ENCODE results near the gene SLC46A1. TPM values are rescaled to one million over a fixed set of nuclear protein-coding genes. Genes with fewer than 3 reads are reported as not detected.

The SLC46A1 gene
- total and polyA plus RNA-seq, 2 of the 13 experiments (the other 11 are each of a cell fraction or from before 2014, with no cell fraction given) = 19.6 to 22.6 TPM

- TF ChIP-seq FOXO4 (CRISPR knock-in tag; conservative IDR thresholded peaks at IDR 0.05) (no peak), KLF15 (CRISPR knock-in tag; IDR thresholded peaks at IDR 0.05; ENCODE audit: borderline replicate concordance) (no peak), ZNF350 (CRISPR knock-in tag; IDR thresholded peaks at IDR 0.05; ENCODE audit: borderline replicate concordance, low read depth) (no peak), ZNF180 (CRISPR knock-in tag; IDR thresholded peaks at IDR 0.05; ENCODE audit: borderline replicate concordance, low read depth) (no peak), ZFP91 (CRISPR knock-in tag; IDR thresholded peaks at IDR 0.05; ENCODE audit: borderline replicate concordance) (no peak), ZNF292 (CRISPR knock-in tag; IDR thresholded peaks at IDR 0.05; ENCODE audit: borderline replicate concordance, low read depth) (no peak), EED (CRISPR knock-in tag; IDR thresholded peaks at IDR 0.05) (no peak), CREB1 (IDR thresholded peaks at IDR 0.05) (no peak), CREB1 (CRISPR knock-in tag; IDR thresholded peaks at IDR 0.05) (0 out of 2 replicates have a peak, but pooled peaks have one; percentile 38), BCL6 (CRISPR knock-in tag; IDR thresholded peaks at IDR 0.05) (no peak), ZBTB7A (CRISPR knock-in tag; IDR thresholded peaks at IDR 0.05) (no peak), SALL2 (CRISPR knock-in tag; IDR thresholded peaks at IDR 0.05) (no peak), ZNF337 (CRISPR knock-in tag; IDR thresholded peaks at IDR 0.05; ENCODE audit: borderline replicate concordance, low read depth) (no peak), EP300 (IDR thresholded peaks at IDR 0.05; ENCODE audit: low read depth in 2 of 2, low read length in 2 of 2) (no peak), EP300 (CRISPR knock-in tag; IDR thresholded peaks at IDR 0.05; ENCODE audit: borderline replicate concordance) (no peak; the same call in 1 of the 2 replicates), ZNF333 (CRISPR knock-in tag; IDR thresholded peaks at IDR 0.05; ENCODE audit: borderline replicate concordance) (no peak), HDAC2 (CRISPR knock-in tag; IDR thresholded peaks at IDR 0.05) (peak; percentile 46; the same call in 1 of the 2 replicates), SNAPC4 (CRISPR knock-in tag; IDR thresholded peaks at IDR 0.05) (no peak), RFXANK (CRISPR knock-in tag; IDR thresholded peaks at IDR 0.05) (no peak)
- TF ChIP-seq, protein P1, sequence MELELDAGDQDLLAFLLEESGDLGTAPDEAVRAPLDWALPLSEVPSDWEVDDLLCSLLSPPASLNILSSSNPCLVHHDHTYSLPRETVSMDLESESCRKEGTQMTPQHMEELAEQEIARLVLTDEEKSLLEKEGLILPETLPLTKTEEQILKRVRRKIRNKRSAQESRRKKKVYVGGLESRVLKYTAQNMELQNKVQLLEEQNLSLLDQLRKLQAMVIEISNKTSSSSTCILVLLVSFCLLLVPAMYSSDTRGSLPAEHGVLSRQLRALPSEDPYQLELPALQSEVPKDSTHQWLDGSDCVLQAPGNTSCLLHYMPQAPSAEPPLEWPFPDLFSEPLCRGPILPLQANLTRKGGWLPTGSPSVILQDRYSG (CRISPR knock-in tag; IDR thresholded peaks at IDR 0.05) = no peak
Observed at GRCh38 chr17:28379814-28380801, 25.9 kb downstream of the SLC46A1 start (continued).
